ENCODE measurements around the gene TAF15.
A peak's percentile ranks its signal among the peaks of the same experiment; 100 is the strongest.

Gene TAF15

DNA sequence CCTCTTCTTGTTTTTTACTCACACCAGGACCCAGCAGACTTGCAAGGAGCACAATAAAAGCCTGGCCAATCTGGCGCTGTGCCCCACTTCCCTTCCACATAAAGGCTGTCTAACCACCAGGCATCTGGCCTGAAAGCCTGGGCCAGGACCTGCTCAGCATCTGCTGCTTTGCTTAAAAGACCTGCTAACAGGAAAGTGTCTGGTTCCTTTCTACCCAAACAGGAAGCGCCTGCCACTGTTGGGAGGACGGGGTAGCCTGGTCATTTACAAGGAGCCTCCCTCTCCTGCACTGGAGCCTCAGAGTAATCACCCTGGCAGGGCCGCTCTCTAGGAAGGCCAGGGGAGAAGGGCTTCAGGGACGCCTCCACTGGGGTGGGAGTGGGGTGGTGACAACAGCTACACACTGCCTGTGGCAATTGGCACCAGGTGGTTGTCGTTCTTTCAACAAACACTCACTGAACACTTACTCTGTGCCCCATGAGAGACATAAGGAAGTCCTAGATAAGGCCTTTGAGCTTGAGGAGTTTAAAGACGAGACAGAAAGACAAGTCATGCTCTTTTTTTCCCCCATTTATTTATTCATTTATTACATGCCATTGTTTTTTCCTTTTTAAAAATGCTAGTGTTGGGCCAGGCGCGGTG lies 7.6 kb upstream of the TAF15 start:
- peak; percentile 68 for DNase-seq (ENCODE audit: low read depth)
- no peak overlapping the region for H3K4me3 ChIP-seq (ENCODE audit: control insufficient read depth, low read depth, low read length)
- TF ChIP-seq, protein P1, sequence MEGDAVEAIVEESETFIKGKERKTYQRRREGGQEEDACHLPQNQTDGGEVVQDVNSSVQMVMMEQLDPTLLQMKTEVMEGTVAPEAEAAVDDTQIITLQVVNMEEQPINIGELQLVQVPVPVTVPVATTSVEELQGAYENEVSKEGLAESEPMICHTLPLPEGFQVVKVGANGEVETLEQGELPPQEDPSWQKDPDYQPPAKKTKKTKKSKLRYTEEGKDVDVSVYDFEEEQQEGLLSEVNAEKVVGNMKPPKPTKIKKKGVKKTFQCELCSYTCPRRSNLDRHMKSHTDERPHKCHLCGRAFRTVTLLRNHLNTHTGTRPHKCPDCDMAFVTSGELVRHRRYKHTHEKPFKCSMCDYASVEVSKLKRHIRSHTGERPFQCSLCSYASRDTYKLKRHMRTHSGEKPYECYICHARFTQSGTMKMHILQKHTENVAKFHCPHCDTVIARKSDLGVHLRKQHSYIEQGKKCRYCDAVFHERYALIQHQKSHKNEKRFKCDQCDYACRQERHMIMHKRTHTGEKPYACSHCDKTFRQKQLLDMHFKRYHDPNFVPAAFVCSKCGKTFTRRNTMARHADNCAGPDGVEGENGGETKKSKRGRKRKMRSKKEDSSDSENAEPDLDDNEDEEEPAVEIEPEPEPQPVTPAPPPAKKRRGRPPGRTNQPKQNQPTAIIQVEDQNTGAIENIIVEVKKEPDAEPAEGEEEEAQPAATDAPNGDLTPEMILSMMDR (IDR thresholded peaks at IDR 0.05; ENCODE audit: control insufficient read depth, insufficient read depth, low read depth, low read length, missing control alignments), result no peak

DNA sequence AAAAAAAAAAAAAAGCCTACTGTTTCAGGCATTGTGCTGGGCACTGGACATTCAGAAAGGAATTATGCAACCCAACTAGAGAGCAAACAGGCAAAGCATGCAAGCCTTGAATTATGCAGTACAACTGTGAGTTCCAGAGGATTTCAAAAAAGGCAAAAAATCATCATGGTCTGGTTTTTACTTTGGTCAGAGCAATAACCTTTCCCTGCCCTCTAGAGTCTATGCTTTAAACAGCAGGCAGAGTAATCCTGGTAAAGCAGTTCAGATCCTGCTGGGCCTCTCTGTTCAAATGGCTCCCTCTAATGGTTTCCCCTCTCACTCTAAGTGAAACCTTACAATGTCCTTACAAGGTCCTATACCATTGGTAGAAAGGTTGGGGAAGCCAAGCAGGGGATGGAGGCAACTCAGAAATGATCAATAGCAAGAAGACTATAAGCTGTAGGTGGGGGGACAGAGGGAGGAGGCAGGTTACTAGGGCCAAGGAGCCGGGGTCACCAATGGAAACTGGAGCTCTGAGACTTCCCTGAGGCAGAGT lies 4.6 kb upstream of the TAF15 start:
- peak; percentile 93 for DNase-seq (ENCODE audit: low read depth)
- TF ChIP-seq, protein P1 (IDR thresholded peaks at IDR 0.05; ENCODE audit: control insufficient read depth, insufficient read depth, low read depth, low read length, missing control alignments), result peak; percentile 96
- no peak overlapping the region for H3K4me3 ChIP-seq (ENCODE audit: control insufficient read depth, low read depth, low read length)

DNA sequence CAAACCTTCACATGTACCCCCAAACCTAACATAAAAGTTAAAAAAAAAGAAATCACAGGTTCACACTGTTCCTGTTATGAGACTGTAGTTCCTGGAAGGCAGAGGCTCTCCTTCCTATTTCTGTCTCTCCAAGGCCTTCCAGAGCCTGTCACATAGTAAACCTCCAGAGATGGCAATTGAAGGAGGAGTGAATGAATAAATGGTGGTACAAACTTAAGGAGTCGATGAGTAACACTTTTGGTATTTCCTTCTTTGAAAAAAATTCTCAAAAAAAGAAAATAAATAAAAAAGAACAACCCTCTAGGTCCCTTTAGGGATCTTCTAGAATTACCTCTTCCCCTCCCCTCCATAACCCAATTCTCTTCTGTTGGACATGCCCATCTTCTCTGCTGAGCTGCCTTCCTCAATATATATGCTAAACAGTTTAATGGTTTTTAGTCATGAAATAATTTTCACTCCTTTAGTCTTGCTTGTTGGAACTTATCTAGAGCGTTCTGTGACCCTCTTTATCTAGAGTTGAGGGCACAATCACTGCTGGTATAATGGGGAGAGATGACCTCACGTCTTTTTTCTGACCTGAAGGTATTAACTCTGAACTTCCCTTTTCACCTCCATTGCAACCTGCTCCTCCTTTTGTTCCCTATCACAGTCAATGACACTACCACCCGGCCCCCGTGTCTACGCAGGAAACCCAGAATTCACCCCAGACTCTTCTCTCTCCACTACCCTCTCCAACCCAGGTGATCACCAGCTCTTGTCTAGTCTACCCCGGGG lies 1.7 kb upstream of the TAF15 start:
- no peak for DNase-seq (ENCODE audit: low read depth)
- H3K4me3 ChIP-seq (ENCODE audit: control insufficient read depth, low read depth, low read length), result no peak overlapping the region
- TF ChIP-seq, protein P1 (IDR thresholded peaks at IDR 0.05; ENCODE audit: control insufficient read depth, insufficient read depth, low read depth, low read length, missing control alignments), result no peak

DNA sequence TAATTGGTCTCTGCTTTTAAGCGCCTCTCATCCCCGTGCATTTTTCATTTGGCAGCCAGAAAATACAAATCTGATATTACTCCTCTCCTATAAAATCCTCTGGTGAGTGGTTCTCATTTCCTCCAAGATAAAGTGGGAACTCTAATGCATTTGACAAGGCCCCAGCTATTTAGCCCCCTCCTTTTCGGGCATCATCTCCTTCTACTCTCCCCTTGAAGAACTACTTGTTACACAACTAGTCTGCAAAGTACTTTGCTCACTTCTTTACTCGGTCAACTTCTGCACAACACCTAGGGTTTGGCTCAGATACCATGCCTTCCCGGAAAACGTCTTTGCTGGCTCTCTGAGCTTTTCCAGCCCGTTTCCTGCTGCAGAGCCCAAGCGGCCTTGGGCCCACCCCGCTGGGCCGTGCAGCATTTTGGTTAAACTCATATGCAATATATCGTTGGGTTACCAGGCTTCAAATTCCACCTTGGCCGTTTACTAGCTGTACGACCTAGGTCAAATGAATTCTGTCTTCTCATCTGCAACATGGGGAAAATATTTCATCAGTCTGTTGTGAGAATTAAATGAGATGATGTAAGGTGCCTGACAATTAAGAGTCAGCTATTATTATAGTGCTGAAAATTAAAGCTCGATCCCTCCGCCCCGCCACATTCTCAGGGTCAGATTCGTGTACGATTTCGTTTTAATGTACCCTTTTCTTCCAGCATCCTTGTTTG lies 883 bp upstream of the TAF15 start:
- peak overlapping the region; percentile 40 for H3K4me3 ChIP-seq (ENCODE audit: control insufficient read depth, low read depth, low read length)
- DNase-seq (ENCODE audit: low read depth), result no peak
- TF ChIP-seq, protein P1 (IDR thresholded peaks at IDR 0.05; ENCODE audit: control insufficient read depth, insufficient read depth, low read depth, low read length, missing control alignments), result no peak

DNA sequence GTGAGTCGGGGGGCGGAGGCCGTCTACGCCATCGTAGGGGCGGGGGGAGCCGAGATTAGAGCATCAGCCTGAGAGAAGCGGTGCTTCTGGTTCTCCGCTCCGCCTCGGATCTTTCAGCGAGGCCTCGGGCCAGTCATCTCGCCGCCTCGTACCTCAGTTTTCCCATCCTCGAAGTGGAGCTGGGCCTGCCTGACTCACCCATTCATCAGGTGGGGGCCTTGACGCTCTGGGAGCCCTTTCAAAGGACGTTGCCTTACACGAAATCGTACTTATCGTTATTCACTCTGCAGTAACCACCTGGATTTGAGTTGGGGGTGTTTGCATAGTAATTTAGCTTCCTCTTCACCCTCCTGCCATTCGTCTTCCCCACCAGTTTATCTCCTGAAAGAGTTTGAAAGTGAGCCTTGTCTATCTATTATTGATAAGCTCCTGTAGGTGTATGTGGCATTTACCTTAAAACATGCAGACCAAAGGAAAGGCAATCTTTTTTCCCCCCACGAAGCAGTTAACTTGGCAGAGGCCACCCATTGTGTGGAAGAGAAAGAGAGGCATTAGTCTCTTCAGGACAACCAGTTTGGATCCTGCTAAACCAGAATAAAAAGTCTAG lies 674 bp downstream of the TAF15 start:
- peak overlapping the region; percentile 92 for H3K4me3 ChIP-seq (ENCODE audit: control insufficient read depth, low read depth, low read length)
- DNase-seq (ENCODE audit: low read depth), result no peak
- TF ChIP-seq, protein P1 (IDR thresholded peaks at IDR 0.05; ENCODE audit: control insufficient read depth, insufficient read depth, low read depth, low read length, missing control alignments), result no peak

DNA sequence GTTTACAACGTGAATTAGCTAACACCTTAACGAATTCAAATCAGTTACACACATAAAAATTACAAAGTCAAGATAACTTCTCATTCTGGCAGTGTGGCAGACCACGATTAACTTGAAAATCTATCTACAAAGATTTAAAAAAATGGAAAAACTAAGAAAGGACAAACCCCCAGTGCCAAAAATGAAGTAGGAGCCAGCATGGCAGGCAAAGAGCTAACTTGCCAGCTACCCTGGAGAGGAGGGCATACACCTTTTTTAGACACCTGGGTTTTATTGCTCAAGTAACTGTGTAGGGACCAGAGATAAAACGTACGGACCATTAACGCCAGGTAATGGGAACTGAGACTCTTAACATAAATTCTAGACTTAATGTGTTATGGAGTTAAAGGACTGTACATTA lies 2.5 kb downstream of the TAF15 start:
- DNase-seq (ENCODE audit: low read depth), result no peak
- TF ChIP-seq, protein P1 (IDR thresholded peaks at IDR 0.05; ENCODE audit: control insufficient read depth, insufficient read depth, low read depth, low read length, missing control alignments), result no peak
- H3K4me3 ChIP-seq (ENCODE audit: control insufficient read depth, low read depth, low read length), result no peak overlapping the region
